GM19351 (cell line): ENCODE measurements around the gene DZIP1L.
A peak's percentile ranks its signal among the peaks of the same experiment; 100 is the strongest.
"Not testable (repeated sequence)": the region's sequence is repeated elsewhere in the genome, so short reads cannot be mapped to it uniquely, and the experiment has no call there.

ENCODE experiments used
- ATAC-seq: cut with Tn5 transposase; IDR thresholded peaks from one replicate; pipeline ENCODE4 v1.9.1; 2021; ENCODE audit warnings: mild to moderate bottlenecking, moderate library complexity; ENCODE audit not compliant: unreplicated experiment

The DZIP1L gene

DNA sequence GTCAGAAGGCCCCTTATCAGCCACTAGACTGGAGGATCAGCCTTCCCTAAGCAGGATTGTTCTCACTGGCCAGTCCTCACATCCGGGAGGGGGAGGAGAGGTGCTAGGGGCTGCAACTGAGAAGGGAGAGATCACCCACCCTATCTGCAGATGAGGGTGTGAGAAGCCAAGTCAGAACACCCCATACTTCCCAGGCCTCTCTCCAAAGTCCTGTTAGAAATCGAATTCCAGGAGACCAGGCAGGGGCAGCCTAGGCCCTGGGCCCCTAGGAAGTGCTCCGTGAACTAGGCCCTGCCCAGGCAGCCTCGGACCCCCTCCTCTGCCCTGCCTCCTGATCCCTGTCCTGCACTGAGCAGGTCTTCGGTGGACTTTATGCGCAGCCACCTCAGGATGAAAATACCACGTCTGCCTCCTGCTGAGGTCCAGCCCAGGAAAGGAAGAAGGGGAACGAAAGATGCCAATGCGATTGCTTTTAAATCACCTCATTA is 933 bp downstream of the DZIP1L start:
- no peak for ATAC-seq

DNA sequence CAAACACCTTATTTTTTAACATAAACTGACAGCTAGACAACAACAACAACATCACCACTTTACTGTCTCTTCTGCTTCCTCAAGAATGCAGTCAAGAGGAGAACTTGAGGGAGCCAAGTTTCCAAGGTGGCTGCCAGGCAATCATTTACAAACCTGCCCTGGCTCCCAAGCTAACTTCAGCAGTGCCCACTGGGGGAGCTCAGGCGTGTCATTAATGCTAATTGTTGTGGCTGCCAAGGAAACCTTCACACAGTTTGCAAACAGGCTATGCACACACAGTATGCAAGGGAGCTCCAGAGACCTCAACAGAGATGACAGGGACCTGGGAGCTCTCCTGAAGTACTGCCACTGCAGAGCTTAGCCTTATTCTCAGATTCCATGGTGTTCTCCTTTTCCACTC is 2.1 kb downstream of the DZIP1L start:
- ATAC-seq, result no peak

GRCh38 chr3:138112362-138112761 is 3.0 kb downstream of the DZIP1L start:
- no peak for ATAC-seq

- no peak for ATAC-seq
Measured at GRCh38 chr3:138105598-138105997, 9.8 kb downstream of the DZIP1L start.

DNA sequence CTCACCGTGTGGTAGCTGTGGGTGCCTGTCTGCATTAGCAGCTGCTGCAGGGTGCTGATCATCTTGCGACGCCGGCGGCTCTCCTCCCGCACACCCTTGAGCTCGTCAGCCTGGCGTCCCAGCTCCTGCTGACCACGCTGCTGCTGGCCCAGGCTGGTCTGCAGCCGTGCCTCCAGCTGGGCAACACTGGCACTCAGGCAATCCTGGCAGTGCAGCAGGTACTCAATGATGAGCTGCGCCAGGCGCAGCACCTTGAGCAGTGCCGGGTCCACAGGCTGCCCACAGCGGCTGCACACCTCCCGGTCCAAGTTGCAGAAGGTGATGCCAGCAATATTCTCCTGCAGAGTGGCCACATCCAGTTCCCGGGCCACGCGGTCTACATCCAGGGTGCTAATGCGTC is 11.9 kb downstream of the DZIP1L start:
- no peak for ATAC-seq

GRCh38 chr3:138101351-138101940 is 14.0 kb downstream of the DZIP1L start:
- not testable (repeated sequence) for ATAC-seq

GRCh38 chr3:138099417-138099816 is 16.0 kb downstream of the DZIP1L start:
- no peak for ATAC-seq

DNA sequence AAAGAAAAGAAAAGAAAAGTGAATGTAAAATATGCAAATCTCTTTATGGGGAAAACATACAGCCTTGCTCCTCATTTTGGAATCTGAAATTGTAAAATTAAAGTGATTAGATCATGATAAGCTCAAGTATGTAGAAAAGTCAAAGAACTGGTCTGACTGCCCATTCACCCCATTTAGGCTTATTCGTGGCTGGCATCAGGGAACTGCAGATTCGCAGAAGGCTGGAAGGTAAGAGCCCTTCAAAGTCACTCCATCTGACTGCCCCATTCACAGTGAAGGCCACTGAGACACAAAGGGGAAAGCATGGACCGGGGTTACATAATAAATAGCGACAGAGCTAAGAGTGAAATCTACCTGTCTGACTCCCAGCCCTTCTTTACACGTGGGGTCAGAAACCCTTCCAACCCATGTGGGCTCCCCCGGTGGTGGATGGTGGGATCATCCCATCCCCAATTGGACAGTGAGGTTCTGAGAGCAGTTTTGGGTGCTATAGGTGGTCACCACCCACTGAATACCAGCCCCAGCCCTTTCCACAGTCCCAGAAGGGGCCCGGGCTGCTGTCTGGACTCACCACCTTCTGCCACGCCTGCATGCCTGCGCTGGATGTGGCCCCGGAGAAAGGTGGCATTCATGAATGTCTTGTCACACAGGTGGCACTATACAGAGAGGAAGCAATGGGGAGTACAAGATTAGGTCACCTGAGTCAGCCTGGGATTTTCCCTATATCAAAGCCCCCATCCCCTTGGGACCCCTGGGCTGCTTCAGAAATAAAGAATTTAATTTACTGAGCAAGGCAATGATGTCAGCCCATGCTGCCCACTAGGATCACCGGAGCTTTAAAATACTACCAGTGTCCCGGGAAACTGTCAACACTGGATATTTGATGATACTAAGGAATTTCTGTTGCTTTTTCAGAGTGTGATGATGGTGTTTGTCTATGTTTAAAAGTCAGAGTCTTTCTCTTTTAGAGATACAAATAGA is 17.9 kb downstream of the DZIP1L start:
- peak; percentile 83 for ATAC-seq

DNA sequence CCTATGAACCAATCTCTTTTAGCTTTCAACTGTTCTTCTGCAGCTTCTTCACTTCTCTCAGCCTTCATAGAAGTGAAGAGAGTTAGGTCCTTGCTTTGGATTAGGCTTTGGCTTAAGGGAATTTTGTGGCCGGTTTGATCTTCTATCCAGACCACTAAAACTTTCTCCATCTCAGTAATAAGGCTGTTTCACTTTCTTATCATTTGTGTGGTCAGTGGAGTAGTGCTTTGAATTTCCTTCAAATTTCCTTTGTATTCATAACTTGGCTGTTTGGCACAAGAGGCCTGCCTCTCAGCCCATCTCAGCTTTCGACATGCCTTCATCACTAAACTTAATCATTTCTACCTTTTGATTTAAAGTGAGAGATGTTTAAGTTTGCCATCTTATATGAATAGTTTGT is 21.7 kb downstream of the DZIP1L start:
- ATAC-seq, result no peak

- no peak for ATAC-seq
Measured at GRCh38 chr3:138092023-138092422, 23.4 kb downstream of the DZIP1L start.

- ATAC-seq, result no peak
Measured at GRCh38 chr3:138089091-138089490, 26.3 kb downstream of the DZIP1L start.

DNA sequence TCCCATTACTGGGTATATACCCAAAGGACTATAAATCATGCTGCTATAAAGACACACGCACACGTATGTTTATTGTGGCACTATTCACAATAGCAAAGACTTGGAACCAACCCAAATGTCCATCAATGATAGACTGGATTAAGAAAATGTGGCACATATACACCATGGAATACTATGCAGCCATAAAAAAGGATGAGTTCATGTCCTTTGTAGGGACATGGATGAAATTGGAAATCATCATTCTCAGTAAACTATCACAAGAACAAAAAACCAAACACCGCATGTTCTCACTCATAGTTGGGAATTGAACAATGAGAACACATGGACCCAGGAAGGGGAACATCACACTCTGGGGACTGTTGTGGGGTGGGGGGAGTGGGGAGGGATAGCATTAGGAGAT is 29.7 kb downstream of the DZIP1L start:
- ATAC-seq, result not testable (repeated sequence)

DNA sequence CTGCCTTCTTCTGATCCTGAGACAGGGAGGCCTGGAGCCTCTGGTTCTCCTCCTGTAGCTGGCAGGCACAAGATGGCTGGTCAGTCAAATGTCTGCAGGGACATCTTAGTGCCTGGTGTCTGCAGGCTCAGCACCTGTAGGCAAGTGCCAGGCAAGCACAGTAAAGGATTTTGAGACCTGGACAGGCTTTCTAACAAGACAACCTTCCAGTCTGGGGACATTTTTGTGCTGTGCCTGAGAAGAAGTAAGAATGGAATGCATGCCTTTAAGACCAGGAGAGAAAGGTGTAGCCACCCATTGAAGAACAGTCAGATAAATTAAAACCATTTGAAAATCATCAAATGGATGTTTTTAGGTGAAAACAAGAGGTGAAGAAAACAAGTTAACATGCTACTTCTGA is 31.2 kb downstream of the DZIP1L start:
- ATAC-seq, result no peak

DNA sequence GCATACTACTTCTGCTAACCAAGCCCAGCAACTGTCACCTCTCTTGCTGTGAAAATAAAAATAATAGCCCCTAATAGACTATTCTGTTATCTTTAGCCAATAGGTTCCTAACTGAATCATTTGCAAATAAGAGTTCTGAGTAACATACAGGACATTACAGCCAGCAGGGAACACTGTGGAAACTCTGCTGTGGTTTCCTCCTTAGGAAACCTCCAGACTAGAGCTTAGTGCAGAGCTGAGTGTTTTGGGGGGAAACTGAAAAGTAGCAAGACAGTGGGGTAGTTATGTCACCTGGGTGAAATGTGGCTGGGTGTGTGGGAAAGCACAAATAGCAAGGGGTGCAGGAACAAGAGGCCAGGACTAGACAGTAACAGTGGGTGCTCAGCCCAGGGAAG is 32.4 kb downstream of the DZIP1L start:
- ATAC-seq, result peak; percentile 15

DNA sequence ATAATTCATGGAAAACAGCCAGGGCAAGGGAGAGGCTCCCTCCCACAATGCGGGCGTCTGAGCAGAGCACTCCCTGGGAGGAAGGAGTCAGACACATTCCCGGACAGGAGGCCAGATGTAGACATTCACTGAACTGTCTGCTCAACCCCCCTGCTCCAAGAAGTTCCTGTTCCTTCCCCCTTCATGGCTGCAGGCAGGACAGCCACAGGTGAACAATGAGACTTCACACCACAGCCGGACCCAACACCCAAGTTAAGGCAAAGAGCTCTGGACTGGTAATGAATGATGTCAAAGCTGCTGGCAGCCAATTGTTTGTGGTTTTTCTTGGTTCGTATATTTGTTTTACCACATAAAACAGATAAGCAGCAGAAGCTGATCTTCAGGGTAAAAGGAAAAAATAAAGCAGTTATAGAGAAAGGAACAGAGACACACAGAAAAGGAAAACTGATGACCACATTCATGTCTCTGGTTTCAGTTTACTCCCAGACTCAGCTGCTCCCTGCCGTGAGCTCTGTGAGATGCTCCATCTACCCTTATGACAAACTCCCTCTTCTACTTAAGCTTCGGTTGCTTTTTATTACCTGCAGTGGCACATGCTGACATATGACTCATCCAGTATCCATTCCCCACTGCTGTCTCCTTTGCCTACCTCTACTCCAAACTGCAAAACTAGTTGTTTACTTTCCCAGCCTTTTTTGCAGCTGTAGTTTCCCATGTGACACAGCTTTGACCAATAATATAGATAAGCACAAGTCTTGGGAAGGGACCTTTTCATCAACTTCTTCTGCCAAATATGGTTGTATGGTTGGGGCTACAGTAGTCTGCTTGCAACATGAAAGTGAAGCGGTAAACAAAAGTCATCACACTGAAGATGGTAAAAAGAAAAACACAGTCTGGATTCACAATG is 33.1 kb downstream of the DZIP1L start:
- peak; percentile 51 for ATAC-seq

DNA sequence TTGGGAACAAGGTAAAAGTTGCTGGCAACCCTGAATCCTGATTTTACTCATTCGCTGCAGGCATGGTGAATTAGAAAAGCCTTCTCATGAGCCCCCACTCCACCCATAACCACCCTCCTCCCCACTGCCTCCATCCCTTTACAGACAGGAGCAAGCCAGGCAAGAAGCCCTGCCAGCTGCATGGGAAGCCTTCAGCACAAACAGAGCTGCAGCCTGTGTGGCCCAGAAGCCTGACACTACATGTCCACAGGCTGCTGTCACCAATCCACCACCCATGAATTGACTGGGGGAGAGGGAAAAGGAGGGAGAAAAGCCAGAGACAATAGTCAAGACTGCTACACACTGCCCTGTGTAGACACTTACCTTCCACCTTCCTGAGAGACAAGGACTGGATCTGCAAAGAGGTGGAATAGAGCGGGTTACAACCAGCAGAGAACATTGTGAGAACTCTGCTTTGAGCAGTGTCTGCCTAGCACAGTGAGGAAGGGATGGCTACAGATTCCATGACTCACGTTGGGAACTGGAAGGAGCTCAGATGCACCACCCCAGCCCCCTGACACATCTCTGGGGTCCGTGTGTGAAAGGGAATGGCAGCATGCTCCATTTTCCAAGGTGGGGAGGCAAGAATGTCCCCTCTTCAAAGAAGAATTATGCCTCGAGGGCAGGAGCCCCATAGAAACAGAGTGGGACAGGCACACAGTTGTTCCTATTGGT is 33.9 kb downstream of the DZIP1L start:
- no peak for ATAC-seq

DNA sequence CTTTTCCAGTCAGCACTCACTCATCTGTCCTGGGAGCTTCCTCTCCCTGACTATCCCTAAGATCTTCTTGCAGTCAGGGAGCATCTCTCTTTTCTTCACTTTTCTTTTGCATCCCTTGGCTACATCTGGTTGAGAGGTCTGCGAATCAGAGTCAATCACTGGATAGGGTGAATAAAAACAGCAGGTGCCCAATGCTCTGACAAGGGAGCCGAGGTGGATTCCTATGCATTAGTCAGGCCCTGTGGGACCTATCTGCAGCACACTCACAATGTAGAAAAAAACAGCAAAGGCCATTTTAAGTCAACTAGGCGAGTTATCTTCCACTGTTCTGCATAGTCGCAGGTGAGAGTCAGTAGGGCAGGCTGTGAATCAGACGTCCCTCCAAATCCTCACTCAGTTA is 35.5 kb downstream of the DZIP1L start:
- ATAC-seq, result no peak

GRCh38 chr3:138078901-138079344 is 36.5 kb downstream of the DZIP1L start:
- ATAC-seq, result no peak

GRCh38 chr3:138078096-138078495 is 37.3 kb downstream of the DZIP1L start:
- no peak for ATAC-seq

DNA sequence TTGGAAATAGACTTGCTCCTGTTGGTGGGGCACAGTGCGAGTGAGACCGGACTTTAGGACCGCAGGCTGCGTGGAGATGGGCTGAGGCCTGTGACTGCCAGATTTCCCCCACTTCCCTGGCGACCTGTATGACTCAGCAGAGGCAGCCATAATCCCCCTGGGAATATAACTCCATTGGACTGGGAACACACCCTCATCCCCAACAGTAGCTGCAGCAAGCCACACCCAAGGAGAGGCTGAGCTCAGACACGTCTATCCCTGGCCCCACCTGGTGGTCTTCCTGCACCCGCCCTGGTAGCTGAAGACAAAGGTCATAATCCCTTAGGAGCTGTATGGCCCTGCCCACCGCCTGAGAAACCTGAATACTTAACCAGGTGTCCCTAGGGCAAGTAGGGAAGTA is 42.6 kb downstream of the DZIP1L start:
- ATAC-seq, result no peak
